Activated naive CD8-positive, alpha-beta T cell treated with anti-CD3 and anti-CD28 coated beads, Interleukin-2, amount 50 U/mL, for 16 hours (primary cell): ENCODE measurements around the gene TP53I11.
A peak's percentile ranks its signal among the peaks of the same experiment; 100 is the strongest.

Experiments used
- DNase-seq: peaks from one replicate; pipeline ENCODE4 v3.0.0-alpha.2; 2020; ENCODE audit warnings: low read depth, low spot score

TP53I11 gene

GRCh38 chr11:44940404-44940803 is 10.3 kb downstream of the TP53I11 start:
- no peak for DNase-seq

GRCh38 chr11:44939673-44940395 is 10.8 kb downstream of the TP53I11 start:
- no peak for DNase-seq

GRCh38 chr11:44938066-44938691 is 12.5 kb downstream of the TP53I11 start:
- DNase-seq = no peak

GRCh38 chr11:44936951-44937543 is 13.6 kb downstream of the TP53I11 start:
- no peak for DNase-seq

GRCh38 chr11:44936525-44936924 is 14.2 kb downstream of the TP53I11 start:
- DNase-seq = peak; percentile 69

GRCh38 chr11:44934735-44935250 is 15.9 kb downstream of the TP53I11 start:
- DNase-seq = no peak

GRCh38 chr11:44934110-44934509 is 16.6 kb downstream of the TP53I11 start:
- DNase-seq = no peak

GRCh38 chr11:44931466-44931865 is 19.2 kb downstream of the TP53I11 start:
- DNase-seq = no peak

GRCh38 chr11:44930588-44931302 is 19.9 kb downstream of the TP53I11 start:
- no peak for DNase-seq

- DNase-seq = no peak
Observed at GRCh38 chr11:44928816-44929215, 21.9 kb downstream of the TP53I11 start.

GRCh38 chr11:44928144-44928543 is 22.5 kb downstream of the TP53I11 start:
- no peak for DNase-seq

- DNase-seq = peak; percentile 24
Observed at GRCh38 chr11:44927174-44927661, 23.5 kb downstream of the TP53I11 start.

- DNase-seq = no peak
Observed at GRCh38 chr11:44926036-44926435, 24.6 kb downstream of the TP53I11 start.

- DNase-seq = no peak
Observed at GRCh38 chr11:44923806-44924205, 26.9 kb downstream of the TP53I11 start.

GRCh38 chr11:44923115-44923514 is 27.6 kb downstream of the TP53I11 start:
- no peak for DNase-seq

- no peak for DNase-seq
Observed at GRCh38 chr11:44920451-44920850, 30.2 kb downstream of the TP53I11 start.

- no peak for DNase-seq
Observed at GRCh38 chr11:44917741-44918140, 32.9 kb downstream of the TP53I11 start.

GRCh38 chr11:44916801-44917385 is 33.8 kb downstream of the TP53I11 start:
- DNase-seq = no peak

GRCh38 chr11:44916331-44916730 is 34.4 kb downstream of the TP53I11 start:
- DNase-seq = no peak

- no peak for DNase-seq
Observed at GRCh38 chr11:44915621-44916020, 35.1 kb downstream of the TP53I11 start.

GRCh38 chr11:44915004-44915403 is 35.7 kb downstream of the TP53I11 start:
- DNase-seq = no peak

GRCh38 chr11:44914105-44914504 is 36.6 kb downstream of the TP53I11 start:
- DNase-seq = no peak
